ENCODE results near the gene MYO1D.
"Not testable (repeated sequence)": the region's sequence is repeated elsewhere in the genome, so short reads cannot be mapped to it uniquely, and the experiment has no call there.

MYO1D gene

GRCh38 chr17:32876417-32877163 is at the start of gene MYO1D:
MYO1D (minus strand) TSS chr17:32877124; CDS start chr17:32876872, 252 bp downstream.
- DNase-seq (ENCODE audit: low read depth) = no peak
- peak within 1 kb of the TSS; percentile 71 for H3K4me3 ChIP-seq (ENCODE audit: low read depth, low read length)

- DNase-seq (ENCODE audit: low read depth) = no peak
- no peak overlapping the region for H3K4me3 ChIP-seq (ENCODE audit: low read depth, low read length)
Observed at GRCh38 chr17:32926183-32926582, 49.3 kb upstream of the MYO1D start.

DNA sequence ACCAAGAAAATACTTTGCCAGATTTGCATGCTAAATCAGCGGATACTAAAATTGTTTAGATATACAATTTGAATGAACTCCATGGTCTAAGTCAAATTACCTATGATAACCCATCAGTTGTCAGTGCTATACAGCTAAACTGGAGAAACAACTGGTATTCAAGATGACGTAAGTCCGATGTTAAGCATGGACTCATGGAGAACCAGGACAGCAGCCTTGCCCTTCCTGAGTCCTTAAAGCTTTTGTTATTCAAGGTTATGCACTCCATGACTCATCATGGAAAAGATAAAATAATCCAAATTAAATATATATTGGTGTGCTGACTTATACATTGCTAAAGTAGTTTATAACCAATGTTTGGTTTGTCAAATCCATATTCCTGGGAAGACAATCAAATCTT is 47.0 kb upstream of the MYO1D start:
- H3K4me3 ChIP-seq (ENCODE audit: low read depth, low read length); DNase-seq (ENCODE audit: low read depth): not testable (repeated sequence)

DNA sequence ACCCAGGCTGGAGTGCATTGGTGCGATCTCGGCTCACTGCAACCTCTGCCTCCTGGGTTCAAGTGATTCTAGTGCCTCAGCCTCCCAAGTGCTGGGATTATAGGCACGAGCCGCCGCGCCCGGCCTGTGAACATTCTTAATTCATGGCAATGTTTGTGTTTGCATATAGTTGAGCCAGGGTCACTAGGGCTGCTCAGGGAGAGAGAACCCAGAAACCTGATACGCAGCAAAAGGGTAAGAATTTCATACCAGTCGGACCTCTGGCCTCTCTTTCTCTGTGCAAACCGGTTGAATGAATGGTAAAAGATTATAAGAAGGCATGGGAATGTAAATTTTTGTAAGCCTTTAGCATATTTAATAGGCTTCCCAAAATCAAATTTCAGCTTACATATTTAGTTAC is 44.1 kb upstream of the MYO1D start:
- no peak for DNase-seq (ENCODE audit: low read depth)
- no peak overlapping the region for H3K4me3 ChIP-seq (ENCODE audit: low read depth, low read length)

DNA sequence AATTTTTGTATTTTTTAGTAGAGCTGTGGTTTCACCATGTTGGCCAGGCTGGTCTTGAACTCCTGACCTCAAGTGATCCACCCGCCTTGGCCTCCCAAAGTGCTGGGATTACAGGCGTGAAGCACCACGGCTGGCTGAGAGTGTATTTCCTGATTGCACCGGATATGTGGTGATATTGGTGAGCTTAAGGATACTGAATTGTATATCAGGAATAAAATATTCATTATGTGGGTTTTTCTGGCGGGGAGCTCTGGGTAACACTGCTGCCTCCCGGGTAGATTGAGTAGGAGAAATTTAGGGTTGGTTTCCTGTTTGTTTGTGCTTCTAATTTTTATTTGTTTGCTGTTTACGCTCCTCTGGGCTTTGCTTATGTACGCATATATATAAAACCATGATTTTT is 43.4 kb upstream of the MYO1D start:
- no peak for DNase-seq (ENCODE audit: low read depth)
- H3K4me3 ChIP-seq (ENCODE audit: low read depth, low read length) = no peak overlapping the region

DNA sequence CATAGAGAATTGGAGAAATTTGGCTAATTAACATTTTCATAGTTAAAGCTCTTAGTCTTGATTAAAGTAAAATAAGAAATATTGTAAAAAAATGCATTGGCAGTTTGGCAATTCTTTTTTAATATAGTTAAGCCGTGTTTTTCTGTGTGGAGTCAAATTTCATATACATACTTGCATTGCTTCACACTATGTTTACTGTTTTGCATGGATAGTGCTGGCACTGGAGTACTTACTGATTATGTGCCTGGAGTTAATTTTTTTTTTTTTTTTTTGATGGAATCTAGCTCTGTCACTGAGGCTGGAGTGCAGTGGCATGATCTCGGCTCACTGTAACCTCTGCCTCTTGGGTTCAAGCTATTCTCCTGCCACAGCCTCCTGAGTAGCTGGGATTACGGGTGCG is 43.0 kb upstream of the MYO1D start:
- not testable (repeated sequence) for H3K4me3 ChIP-seq (ENCODE audit: low read depth, low read length); DNase-seq (ENCODE audit: low read depth)

GRCh38 chr17:32917842-32918241 is 40.9 kb upstream of the MYO1D start:
- H3K4me3 ChIP-seq (ENCODE audit: low read depth, low read length) = no peak overlapping the region
- no peak for DNase-seq (ENCODE audit: low read depth)

DNA sequence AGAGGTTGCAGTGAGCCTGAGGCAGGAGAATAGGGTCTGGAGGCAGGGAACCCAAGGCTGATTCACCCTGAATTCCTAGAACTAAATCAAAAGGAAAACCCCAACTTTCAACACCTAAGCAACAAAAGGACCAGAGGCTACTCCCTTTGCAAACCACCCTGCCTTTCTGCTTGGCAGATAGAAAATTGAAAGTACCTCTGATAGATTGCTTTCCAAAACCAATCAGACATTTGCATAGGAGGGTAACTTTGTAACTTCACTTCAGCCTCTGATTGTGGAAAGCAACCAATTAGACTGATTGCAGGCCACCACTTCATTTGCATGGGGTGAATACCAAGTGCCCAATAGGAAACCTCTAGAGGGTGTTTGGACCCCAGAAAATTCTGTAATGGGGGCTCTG is 40.2 kb upstream of the MYO1D start:
- DNase-seq (ENCODE audit: low read depth) = no peak
- no peak overlapping the region for H3K4me3 ChIP-seq (ENCODE audit: low read depth, low read length)

DNA sequence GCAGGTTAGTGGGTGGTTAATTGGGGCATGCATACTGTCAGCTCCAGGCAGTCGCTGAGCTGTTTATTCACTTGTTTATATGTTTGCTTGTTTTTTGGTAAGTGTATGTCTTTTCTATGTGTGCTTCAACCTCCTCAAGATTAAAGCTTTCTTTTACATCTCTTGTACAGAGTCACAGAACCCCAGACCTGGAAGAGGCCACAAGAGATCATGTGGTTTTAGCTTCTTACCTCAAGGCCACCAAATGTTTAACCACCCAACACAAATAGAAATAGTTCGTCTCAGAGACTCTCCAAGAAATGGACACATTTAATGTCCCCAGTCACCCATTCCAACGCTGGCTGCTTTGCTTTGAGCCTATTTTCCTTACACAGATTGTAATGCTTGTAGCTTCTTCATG is 39.2 kb upstream of the MYO1D start:
- no peak for DNase-seq (ENCODE audit: low read depth)
- H3K4me3 ChIP-seq (ENCODE audit: low read depth, low read length) = no peak overlapping the region

DNA sequence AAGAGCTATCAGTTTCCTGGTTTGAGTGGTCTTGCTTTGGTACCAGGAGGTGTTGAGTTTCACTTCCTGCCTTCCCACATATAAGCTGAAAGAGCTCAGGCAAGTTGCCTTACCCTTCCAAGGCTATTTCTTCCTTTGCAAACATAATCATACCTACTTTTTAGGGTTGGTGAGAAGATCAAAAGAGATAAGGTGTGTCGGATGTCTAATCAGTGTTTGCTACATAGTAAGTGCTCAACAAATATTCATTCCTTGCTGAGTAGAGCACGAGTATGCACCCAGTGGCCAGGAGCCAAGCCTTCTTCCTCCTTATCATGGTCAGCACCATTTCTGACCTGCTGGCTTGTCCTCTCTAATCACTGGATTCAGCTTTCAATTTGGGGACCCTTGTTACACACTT is 38.3 kb upstream of the MYO1D start:
- H3K4me3 ChIP-seq (ENCODE audit: low read depth, low read length) = no peak overlapping the region
- DNase-seq (ENCODE audit: low read depth) = no peak

GRCh38 chr17:32914181-32914580 is 37.3 kb upstream of the MYO1D start:
- H3K4me3 ChIP-seq (ENCODE audit: low read depth, low read length) = no peak overlapping the region
- no peak for DNase-seq (ENCODE audit: low read depth)

- H3K4me3 ChIP-seq (ENCODE audit: low read depth, low read length) = no peak overlapping the region
- no peak for DNase-seq (ENCODE audit: low read depth)
Observed at GRCh38 chr17:32913593-32913992, 36.7 kb upstream of the MYO1D start.

DNA sequence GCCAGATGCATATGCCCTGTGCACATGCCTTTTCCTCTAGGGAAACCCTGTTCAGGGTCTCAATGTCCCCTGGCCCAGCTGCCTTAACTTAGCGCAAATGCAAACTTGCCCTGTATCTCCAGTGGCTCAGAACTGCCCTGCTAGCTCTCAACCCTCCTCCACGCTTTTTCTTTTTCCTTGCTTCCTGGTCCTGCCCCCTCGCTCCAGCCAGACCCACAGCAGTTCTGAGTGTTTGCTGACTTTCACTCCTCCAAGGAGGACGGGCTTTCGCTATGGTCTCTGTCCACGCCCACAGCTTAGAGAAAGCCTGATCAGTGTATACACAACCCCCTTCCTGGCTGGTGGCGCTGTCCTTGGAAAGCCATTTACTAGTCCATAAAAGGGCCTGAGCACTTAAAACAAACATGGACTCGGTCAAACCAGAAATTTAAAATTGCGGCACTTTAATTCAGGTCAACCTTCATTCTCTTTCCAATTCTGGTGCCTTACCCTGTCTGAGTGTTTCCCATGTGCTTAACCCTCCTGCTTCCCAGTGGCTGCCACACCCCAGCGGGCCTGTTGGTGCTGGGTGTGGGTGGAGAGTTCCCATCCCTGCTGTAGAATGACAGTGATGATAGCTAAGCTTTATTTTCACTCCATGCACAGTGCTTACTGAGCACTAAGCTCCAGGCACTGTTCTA is 35.4 kb upstream of the MYO1D start:
- peak; percentile 31 for DNase-seq (ENCODE audit: low read depth)
- no peak overlapping the region for H3K4me3 ChIP-seq (ENCODE audit: low read depth, low read length)

- DNase-seq (ENCODE audit: low read depth) = no peak
- no peak overlapping the region for H3K4me3 ChIP-seq (ENCODE audit: low read depth, low read length)
Observed at GRCh38 chr17:32910769-32911168, 33.8 kb upstream of the MYO1D start.

GRCh38 chr17:32909787-32910369 is 33.0 kb upstream of the MYO1D start:
- peak; percentile 53 for DNase-seq (ENCODE audit: low read depth)
- H3K4me3 ChIP-seq (ENCODE audit: low read depth, low read length) = no peak overlapping the region

- H3K4me3 ChIP-seq (ENCODE audit: low read depth, low read length) = no peak overlapping the region
Observed at GRCh38 chr17:32907583-32907982, 30.7 kb upstream of the MYO1D start.

GRCh38 chr17:32904891-32905290 is 28.0 kb upstream of the MYO1D start:
- no peak for DNase-seq (ENCODE audit: low read depth)
- H3K4me3 ChIP-seq (ENCODE audit: low read depth, low read length) = no peak overlapping the region

More at GRCh38 chr17:32907583-32907982, 30.7 kb upstream of the MYO1D start:
- no peak for DNase-seq (ENCODE audit: low read depth)

GRCh38 chr17:32903774-32904673 is 27.1 kb upstream of the MYO1D start:
- no peak overlapping the region for H3K4me3 ChIP-seq (ENCODE audit: low read depth, low read length)
- DNase-seq (ENCODE audit: low read depth) = no peak

DNA sequence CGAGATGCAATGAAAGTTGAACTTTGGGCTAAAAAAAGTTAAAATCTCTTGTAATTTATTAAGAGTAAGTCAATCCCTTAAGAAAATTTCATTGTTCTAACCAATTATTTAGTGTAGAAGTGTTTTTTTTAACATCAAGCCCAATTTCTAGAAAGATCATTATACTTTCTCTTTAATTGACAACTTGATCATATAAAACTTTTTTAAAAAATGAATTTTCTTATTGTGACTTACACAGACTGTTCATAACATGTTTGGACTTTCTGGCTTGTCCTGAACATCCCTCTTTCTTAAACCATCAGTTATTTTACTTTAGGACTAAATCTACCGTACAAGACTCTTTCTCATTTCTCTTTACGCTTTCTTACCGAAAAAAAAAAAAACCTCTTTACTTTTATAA is 24.8 kb upstream of the MYO1D start:
- H3K4me3 ChIP-seq (ENCODE audit: low read depth, low read length) = no peak overlapping the region

More for the DNA sequence above, 24.8 kb upstream of the MYO1D start:
- DNase-seq (ENCODE audit: low read depth) = no peak

Measured in skeletal muscle cell (primary cell).